Liver (tissue), 9 donors: Measurements from ENCODE around the gene RYR2. TPM values are rescaled to one million over a fixed set of nuclear protein-coding genes. Genes with fewer than 3 reads are reported as not detected.

Experiments used
- DNase-seq: peaks from one replicate; pipeline ENCODE4 v3.0.0-alpha.2; 2017; ENCODE audit warnings: low spot score
- H3K27ac ChIP-seq, 2 donors: one replicate each; pipeline ENCODE4 v1.7.0; 2013; ENCODE audit warnings: inconsistent platforms in 2 of 2, low read length in 2 of 2, control low read depth in 1 of 2, low read depth in 1 of 2, mild to moderate bottlenecking in 1 of 2
- H3K27me3 ChIP-seq, 4 donors: one replicate each; pipeline versions ENCODE4 v1.6.1 to v1.7.0; 2013; ENCODE audit warnings: low read length in 3 of 4, inconsistent platforms in 1 of 4, mild to moderate bottlenecking in 1 of 4, moderate library complexity in 1 of 4; ENCODE audit not compliant: control insufficient read depth in 4 of 4, insufficient read depth in 4 of 4
- H3K36me3 ChIP-seq, 4 donors: one replicate each; pipeline versions ENCODE4 v1.6.1 to v1.7.0; 2013; ENCODE audit warnings: low read length in 3 of 4, mild to moderate bottlenecking in 3 of 4, low read depth in 1 of 4, moderate library complexity in 1 of 4; ENCODE audit not compliant: control insufficient read depth in 4 of 4, insufficient read depth in 3 of 4
- H3K4me1 ChIP-seq, 4 donors: one replicate each; pipeline versions ENCODE4 v1.6.1 to v1.7.0; 2013; ENCODE audit warnings: low read length in 3 of 4, mild to moderate bottlenecking in 3 of 4, moderate library complexity in 1 of 4; ENCODE audit not compliant: control insufficient read depth in 4 of 4, insufficient read depth in 4 of 4
- H3K4me3 ChIP-seq, 3 donors: one replicate each; pipeline versions ENCODE4 v1.6.1 to v1.7.0; 2013; ENCODE audit warnings: low read length in 3 of 3, control low read depth in 1 of 3, low read depth in 1 of 3, mild to moderate bottlenecking in 1 of 3
- H3K9ac ChIP-seq, 2 donors: one replicate each; pipeline ENCODE4 v1.7.0; 2013; ENCODE audit warnings: low read length in 2 of 2, mild to moderate bottlenecking in 2 of 2, moderate library complexity in 2 of 2, control low read depth in 1 of 2, low read depth in 1 of 2
- H3K9me3 ChIP-seq, 4 donors: one replicate each; pipeline versions ENCODE4 v1.6.1 to v1.7.0; 2013; ENCODE audit warnings: low read length in 3 of 4; ENCODE audit not compliant: control insufficient read depth in 4 of 4
- ATF3 ChIP-seq: IDR thresholded peaks from 2 replicates; pipeline ENCODE4 v1.6.1; 2016; ENCODE audit warnings: antibody characterized with exemption
- CTCF ChIP-seq: fragments of 150-350 bp; IDR thresholded peaks from 2 replicates; pipeline ENCODE4 v1.5.1; 2017; ENCODE audit warnings: improper control_type of control experiment, low read depth, low read length; ENCODE audit not compliant: missing input control
- EGR1 ChIP-seq, 2 donors: IDR thresholded peaks; 2 replicates each; pipeline ENCODE4 v1.6.1; 2016 to 2018; ENCODE audit warnings: antibody characterized with exemption in 2 of 2, low read depth in 2 of 2
- FOXA1 ChIP-seq: IDR thresholded peaks from 2 replicates; pipeline ENCODE4 v1.6.1; 2016; ENCODE audit warnings: antibody characterized with exemption
- FOXA2 ChIP-seq: IDR thresholded peaks from 2 replicates; pipeline ENCODE4 v1.6.1; 2016; ENCODE audit warnings: antibody characterized with exemption
- GABPA ChIP-seq, 2 donors: IDR thresholded peaks in 1 of 2; conservative IDR thresholded peaks in 1 of 2; 2 replicates each; pipeline ENCODE4 v1.6.1; 2016; ENCODE audit warnings: antibody characterized with exemption in 2 of 2, mild to moderate bottlenecking in 1 of 2, moderate library complexity in 1 of 2
- HNF4A ChIP-seq, 2 donors: conservative IDR thresholded peaks; 2 replicates each; pipeline ENCODE4 v1.6.1; 2016; ENCODE audit warnings: antibody characterized with exemption in 2 of 2, mild to moderate bottlenecking in 2 of 2
- HNF4G ChIP-seq: IDR thresholded peaks from 2 replicates; pipeline ENCODE4 v1.6.1; 2016; ENCODE audit warnings: antibody characterized with exemption
- MAX ChIP-seq: IDR thresholded peaks from 2 replicates; pipeline ENCODE4 v1.6.1; 2016; ENCODE audit warnings: antibody characterized with exemption
- NR2F2 ChIP-seq: IDR thresholded peaks from 2 replicates; pipeline ENCODE4 v1.6.1; 2016; ENCODE audit warnings: antibody characterized with exemption
- RAD21 ChIP-seq, 2 donors: IDR thresholded peaks; 2 replicates each; pipeline ENCODE4 v1.6.1; 2016; ENCODE audit warnings: antibody characterized with exemption in 2 of 2, mild to moderate bottlenecking in 2 of 2
- REST ChIP-seq: IDR thresholded peaks from 2 replicates; pipeline ENCODE4 v1.6.1; 2016; ENCODE audit warnings: antibody characterized with exemption, mild to moderate bottlenecking
- RXRA ChIP-seq, 2 donors: IDR thresholded peaks; 2 replicates each; pipeline ENCODE4 v1.6.1; 2017 to 2018; ENCODE audit warnings: antibody characterized with exemption in 2 of 2, mild to moderate bottlenecking in 1 of 2
- SP1 ChIP-seq: IDR thresholded peaks from 2 replicates; pipeline ENCODE4 v1.6.1; 2018; ENCODE audit warnings: antibody characterized with exemption, mild to moderate bottlenecking
- YY1 ChIP-seq: IDR thresholded peaks from 2 replicates; pipeline ENCODE4 v1.6.1; 2016; ENCODE audit warnings: antibody characterized with exemption, mild to moderate bottlenecking
- ZBTB33 ChIP-seq: IDR thresholded peaks from 2 replicates; pipeline ENCODE4 v1.6.1; 2016; ENCODE audit warnings: antibody characterized with exemption
- WGBS: extraction: QIAGEN DNeasy Blood & Tissue Kit; methylation state at CpG from one replicate; pipeline ENCODE4 v1.1.7; 2013; 5-methylcytosine and 5-hydroxymethylcytosine counted together
- polyA plus RNA-seq, 2 donors: library from polyadenylated mRNA; stranded (reverse) in 1 of 2; unstranded in 1 of 2; fragments of 200-250 nt in 1 of 2; fragments of >200 nt in 1 of 2; fragmentation: Nextera tagmentation in 1 of 2; extraction: Ambion mirVana in 1 of 2; gene quantifications; one replicate each; pipeline versions ENCODE4 v1.2.1 to v1.2.3, GENCODE V29; 2013 to 2015
- total RNA-seq, 2 donors: library from RNA; depleted of rRNA; stranded (reverse); fragments of >200 nt; gene quantifications; one replicate each; pipeline ENCODE4 v1.2.3, GENCODE V29; 2014
- donor health status: healthy.
- donor health status: healthy.
- donor health status: healthy.
- donor health status: healthy.
- donor health status: healthy.

Gene RYR2
- total and polyA plus RNA-seq, 4 donors: 0.06 to 0.75 (median 0.31) TPM

GRCh38 chr1:237692255-237692654 lies 650.3 kb downstream of the RYR2 start:
- WGBS: 65% methylated on average over 7 of the region's 7 CpGs
- no peak for DNase-seq
- Histone ChIP-seq H3K9me3 (no peaks in the 10 kb centered on the region), H3K27ac (no peak overlapping the region), H3K36me3 (no peaks in the 10 kb centered on the region), H3K4me3 (no peak overlapping the region), H3K27me3 (no peaks in the 10 kb centered on the region), H3K4me1 (no peaks in the 10 kb centered on the region), H3K9ac (no peak overlapping the region)
- TF ChIP-seq FOXA2 (no peak), ZBTB33 (no peak), CTCF (no peak), MAX (no peak), SP1 (no peak), RXRA (IDR thresholded peaks at IDR 0.05) (no peak), REST (no peak)

GRCh38 chr1:237695878-237696277 lies 653.9 kb downstream of the RYR2 start:
- H3K4me1 ChIP-seq: no peaks in the 10 kb centered on the region
- H3K27ac ChIP-seq: no peak overlapping the region
- no peak overlapping the region for H3K9ac ChIP-seq
- H3K9me3 ChIP-seq: no peaks in the 10 kb centered on the region
- no peaks in the 10 kb centered on the region for H3K27me3 ChIP-seq
- DNase-seq: no peak
- no peaks in the 10 kb centered on the region for H3K36me3 ChIP-seq
- no peak overlapping the region for H3K4me3 ChIP-seq
- no peak for TF ChIP-seq ATF3
- TF ChIP-seq FOXA2: no peak
- no peak for TF ChIP-seq HNF4A (conservative IDR thresholded peaks at IDR 0.05)
- no peak for TF ChIP-seq YY1
- no peak for TF ChIP-seq MAX
- no peak for TF ChIP-seq RXRA (IDR thresholded peaks at IDR 0.05)
- TF ChIP-seq GABPA (IDR thresholded peaks at IDR 0.05 in 1 of 2, conservative IDR thresholded peaks at IDR 0.05 in 1 of 2): no peak
- TF ChIP-seq HNF4G: no peak
- no peak for TF ChIP-seq SP1
- no peak for TF ChIP-seq FOXA1
- TF ChIP-seq ZBTB33: no peak
- no peak for TF ChIP-seq EGR1 (IDR thresholded peaks at IDR 0.05; ENCODE audit: low read depth in 2 of 2)
- TF ChIP-seq NR2F2: no peak
- TF ChIP-seq RAD21 (IDR thresholded peaks at IDR 0.05): no peak
- TF ChIP-seq REST: no peak
